Immature natural killer cell (primary cell): ENCODE data around the gene MEF2D. TPM values are rescaled to one million over a fixed set of nuclear protein-coding genes. Genes with fewer than 3 reads are reported as not detected.

Experiments used
- DNase-seq, 3 donors: peaks; one replicate each; pipeline ENCODE4 v3.0.0; 2022; ENCODE audit warnings: mixed read lengths in 1 of 3
- H3K27ac Mint-ChIP-seq, 6 donors: one replicate each; pipeline ENCODE4 v1.8.0; 2020; ENCODE audit warnings: mixed read lengths in 6 of 6, mild to moderate bottlenecking in 5 of 6, inconsistent platforms in 4 of 6, moderate library complexity in 3 of 6
- H3K27me3 Mint-ChIP-seq, 3 donors: one replicate each; pipeline ENCODE4 v1.8.0; 2020 to 2021; ENCODE audit warnings: low read depth in 3 of 3, mild to moderate bottlenecking in 3 of 3, mixed read lengths in 3 of 3, moderate library complexity in 3 of 3, inconsistent platforms in 1 of 3
- H3K36me3 Mint-ChIP-seq, 3 donors: one replicate each; pipeline ENCODE4 v1.8.0; 2020; ENCODE audit warnings: mixed read lengths in 3 of 3, inconsistent platforms in 2 of 3, mild to moderate bottlenecking in 2 of 3
- H3K4me1 Mint-ChIP-seq, 2 donors: one replicate each; pipeline ENCODE4 v1.8.0; 2020; ENCODE audit warnings: inconsistent platforms in 2 of 2, mild to moderate bottlenecking in 2 of 2, mixed read lengths in 2 of 2, moderate library complexity in 1 of 2
- H3K4me3 Mint-ChIP-seq, 5 donors: one replicate each; pipeline ENCODE4 v1.8.0; 2020; ENCODE audit warnings: mild to moderate bottlenecking in 5 of 5, mixed read lengths in 5 of 5, inconsistent platforms in 3 of 5, moderate library complexity in 3 of 5
- H3K9me3 Mint-ChIP-seq, 6 donors: one replicate each; pipeline ENCODE4 v1.8.0; 2020; ENCODE audit warnings: mild to moderate bottlenecking in 6 of 6, mixed read lengths in 6 of 6, inconsistent platforms in 4 of 6, moderate library complexity in 3 of 6
- polyA plus RNA-seq, 3 donors: library from polyadenylated mRNA; unstranded; fragments of 300-500 nt; fragmentation: Illumina TruSeq; gene quantifications; one replicate each; pipeline ENCODE4 v1.2.3, GENCODE V29; 2021

The MEF2D gene
- polyA plus RNA-seq, 3 donors from 2014 or later, result 5.0 to 22.8 (median 6.0) TPM

DNA sequence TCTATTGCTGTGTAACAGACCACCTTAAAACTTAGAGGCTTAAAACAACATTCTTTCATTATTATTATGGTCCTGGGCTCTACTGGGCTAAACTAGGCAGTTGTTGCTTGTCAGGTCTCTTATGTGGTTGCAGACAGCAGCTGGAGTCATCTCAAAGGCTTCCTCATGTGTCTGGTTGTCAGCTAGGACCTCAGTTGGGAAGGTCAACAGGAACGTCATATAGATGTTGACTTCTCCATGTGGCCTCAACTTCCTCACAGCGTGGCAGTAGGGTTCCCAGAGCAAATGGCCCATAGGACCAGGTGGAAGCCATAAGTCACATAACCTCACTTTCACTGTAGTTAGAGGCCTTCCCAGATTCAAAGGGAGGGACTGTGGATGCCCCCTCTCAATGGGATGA, 15.4 kb upstream of the MEF2D start:
- Mint-ChIP-seq H3K9me3 (no peaks in the 10 kb centered on the region), H3K27ac (no peak overlapping the region), H3K4me1 (no peaks in the 10 kb centered on the region), H3K4me3 (no peak overlapping the region), H3K36me3 (peaks cover 0 to 3% (median 0%) of the 10 kb centered on the region in 3 donors), H3K27me3 (peaks cover 0 to 2% (median 1%) of the 10 kb centered on the region in 3 donors)
- no peak for DNase-seq

DNA sequence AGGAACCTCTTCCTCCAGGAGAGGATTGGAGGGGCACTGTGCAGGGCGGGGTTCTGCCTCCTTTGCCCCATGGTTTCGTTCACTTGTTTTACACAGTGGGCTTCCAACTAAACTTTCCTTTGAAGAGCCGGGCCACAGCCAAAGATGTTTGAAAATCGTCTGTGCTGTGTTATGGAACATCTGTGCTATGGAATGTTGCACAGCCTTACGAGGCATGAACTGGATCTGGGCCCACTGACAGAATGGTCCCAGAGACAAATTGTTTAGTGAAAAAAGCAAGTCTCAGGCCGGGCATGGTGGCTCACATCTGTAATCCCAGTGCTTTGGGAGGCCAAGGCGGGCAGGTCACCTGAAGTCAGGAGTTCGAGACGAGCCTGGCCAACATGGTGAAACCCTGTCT, 12.6 kb upstream of the MEF2D start:
- Mint-ChIP-seq H3K36me3 (peaks cover 0 to 3% (median 0%) of the 10 kb centered on the region in 3 donors), H3K9me3 (no peaks in the 10 kb centered on the region), H3K27me3 (peaks cover 1 to 11% (median 2%) of the 10 kb centered on the region in 3 donors), H3K27ac (no peak overlapping the region), H3K4me3 (no peak overlapping the region), H3K4me1 (peaks cover 13 to 14% of the 10 kb centered on the region in 2 donors)
- no peak for DNase-seq

DNA sequence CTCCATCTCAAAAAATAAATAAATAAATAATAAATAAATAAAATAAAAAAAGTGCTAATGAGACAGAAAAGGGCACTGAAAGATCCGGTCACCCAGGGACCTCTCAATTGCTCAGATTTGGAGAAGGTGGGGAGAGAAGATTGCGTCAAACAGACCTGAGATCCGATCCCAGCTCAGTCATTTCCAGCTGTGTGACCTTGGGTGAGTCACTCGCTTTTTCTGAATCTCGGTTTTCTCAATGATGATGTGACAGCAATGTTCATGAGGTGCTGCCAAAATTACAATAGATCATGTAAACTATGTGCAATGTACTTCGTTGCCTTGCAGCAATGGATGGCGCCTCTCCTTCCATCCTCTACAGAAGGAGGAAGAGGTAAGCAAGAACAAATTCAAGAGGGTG, 11.1 kb upstream of the MEF2D start:
- no peak for DNase-seq
- Mint-ChIP-seq H3K9me3 (no peaks in the 10 kb centered on the region), H3K27ac (peak overlapping the region in 1 of 6 donors; percentile 40), H3K36me3 (peaks cover 0 to under 1% (median 0%) of the 10 kb centered on the region in 3 donors), H3K4me1 (peaks cover 21 to 23% of the 10 kb centered on the region in 2 donors), H3K27me3 (peaks cover 1 to 11% (median 2%) of the 10 kb centered on the region in 3 donors), H3K4me3 (no peak overlapping the region)

DNA sequence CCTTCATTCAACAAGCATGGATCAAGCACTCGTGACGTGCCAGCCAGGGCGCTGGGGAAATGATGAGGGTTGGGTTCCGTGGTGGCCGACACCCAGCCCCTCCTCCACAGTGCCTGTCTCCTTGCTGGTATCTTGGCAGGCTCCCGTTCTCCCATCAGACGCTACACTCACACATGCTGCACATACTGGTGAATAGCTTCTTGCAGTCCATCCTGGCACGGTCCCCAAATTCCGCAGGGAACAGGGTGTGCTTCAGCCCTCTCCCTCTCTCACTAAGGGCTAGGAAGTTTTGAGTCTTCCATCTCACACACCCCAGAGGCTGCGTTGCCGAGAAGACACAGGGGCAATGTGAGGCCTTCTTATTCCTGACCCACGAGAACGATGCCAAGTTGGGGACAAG, 10.1 kb upstream of the MEF2D start:
- no peaks in the 10 kb centered on the region for H3K36me3 Mint-ChIP-seq
- peaks cover 30 to 33% of the 10 kb centered on the region in 2 donors for H3K4me1 Mint-ChIP-seq
- peak overlapping the region in 5 of 6 donors; percentile 64 to 100 (median 81) for H3K27ac Mint-ChIP-seq
- peaks cover 0 to 11% (median 9%) of the 10 kb centered on the region in 3 donors for H3K27me3 Mint-ChIP-seq
- no peaks in the 10 kb centered on the region for H3K9me3 Mint-ChIP-seq
- no peak overlapping the region for H3K4me3 Mint-ChIP-seq
- DNase-seq, result no peak

DNA sequence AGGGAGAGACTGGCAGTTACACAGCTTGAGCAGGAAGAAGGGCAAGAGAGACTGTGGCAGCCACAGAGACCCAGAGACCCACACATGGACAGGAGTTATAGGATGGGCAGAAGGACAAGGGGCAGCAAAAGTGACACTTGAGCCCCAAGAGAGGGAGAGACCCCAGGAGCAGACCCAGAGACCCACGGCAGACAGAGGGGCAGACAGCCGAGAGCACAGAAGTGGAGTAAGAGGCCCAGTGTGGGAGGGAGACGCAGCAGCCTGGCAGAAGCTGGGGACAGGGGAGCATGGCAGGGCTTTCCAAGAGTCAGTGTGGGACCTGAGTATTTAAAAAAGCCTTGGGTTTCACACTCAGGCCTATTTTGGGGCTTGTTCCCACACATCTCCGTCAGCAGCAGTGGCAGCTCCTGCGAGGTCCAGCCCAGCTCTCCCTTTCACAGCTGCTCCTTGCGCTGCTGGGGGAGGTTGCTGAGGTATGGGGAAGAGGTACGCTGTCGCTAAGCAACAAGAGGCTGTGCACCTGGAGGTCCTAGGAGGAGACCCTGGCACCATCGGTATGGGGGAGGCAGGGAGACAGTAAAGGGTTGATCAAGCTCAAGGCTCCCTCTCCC, 9.0 kb upstream of the MEF2D start:
- Mint-ChIP-seq H3K4me1 (peaks cover 40 to 44% of the 10 kb centered on the region in 2 donors), H3K27me3 (peaks cover 10 to 21% (median 21%) of the 10 kb centered on the region in 3 donors), H3K4me3 (no peak overlapping the region), H3K36me3 (no peaks in the 10 kb centered on the region), H3K9me3 (no peaks in the 10 kb centered on the region), H3K27ac (peak overlapping the region in 5 of 6 donors; percentile 94 to 100 (median 95))
- no peak for DNase-seq

DNA sequence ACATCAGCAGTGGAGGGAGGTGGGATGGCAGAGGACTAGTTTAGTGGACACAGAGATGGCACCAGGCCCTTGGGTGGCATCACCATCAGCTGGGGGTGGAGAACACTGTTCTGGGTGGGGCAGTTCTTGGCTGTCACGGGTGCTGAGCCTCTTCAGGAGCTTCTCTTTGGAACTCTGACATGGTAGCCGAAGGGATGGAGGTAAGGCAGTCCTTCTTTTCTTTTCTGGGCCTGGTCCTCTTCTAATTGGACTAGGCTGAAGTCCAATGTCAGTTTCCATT, 8.3 kb upstream of the MEF2D start:
- Mint-ChIP-seq H3K9me3 (no peaks in the 10 kb centered on the region), H3K4me3 (peak overlapping the region in 3 of 5 donors; percentile 63 to 67 (median 64)), H3K36me3 (no peaks in the 10 kb centered on the region), H3K4me1 (peaks cover 47 to 50% of the 10 kb centered on the region in 2 donors), H3K27ac (peak overlapping the region; percentile 81 to 100 (median 95)), H3K27me3 (peaks cover 12 to 24% (median 23%) of the 10 kb centered on the region in 3 donors)
- DNase-seq, result no peak

DNA sequence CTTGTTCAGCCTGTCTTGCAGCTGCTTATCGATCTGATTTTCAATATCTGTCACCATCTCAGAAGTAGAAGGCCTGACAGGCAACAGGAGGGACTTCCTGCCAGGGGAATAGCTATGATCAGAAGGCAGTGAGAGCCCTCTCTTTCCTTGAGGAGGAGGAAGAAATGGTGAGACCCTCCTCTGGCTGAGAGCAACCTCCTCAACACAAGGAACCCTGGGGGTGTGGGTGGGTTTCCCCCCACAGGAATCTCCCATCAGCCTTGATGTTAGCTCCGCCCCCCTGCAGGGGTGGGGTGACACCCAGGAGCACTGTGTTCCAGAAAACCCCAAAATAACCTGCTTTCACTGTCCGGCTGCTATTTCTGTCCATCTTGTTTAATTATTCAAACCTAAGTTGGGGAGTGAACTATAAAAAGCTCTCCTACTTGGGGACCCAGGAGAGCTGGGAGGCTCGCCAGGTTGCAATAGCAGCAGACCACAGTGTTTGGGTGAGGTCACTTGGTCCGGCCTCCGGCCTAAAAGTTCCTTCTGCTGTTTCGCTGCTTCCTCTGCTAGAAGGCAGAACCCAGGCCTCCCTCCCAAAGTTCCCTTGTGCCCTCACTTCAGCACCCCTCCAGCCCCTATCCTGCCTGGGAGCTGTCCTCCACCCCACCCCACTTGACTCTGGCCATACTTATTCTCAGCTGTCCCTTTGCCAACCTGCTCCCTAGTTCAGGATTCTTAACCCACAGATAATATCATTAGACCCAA, 7.8 kb upstream of the MEF2D start:
- Mint-ChIP-seq H3K4me1 (peaks cover 52 to 55% of the 10 kb centered on the region in 2 donors), H3K36me3 (no peaks in the 10 kb centered on the region), H3K4me3 (peak overlapping the region; percentile 45 to 69 (median 64)), H3K27me3 (peaks cover 12 to 25% (median 24%) of the 10 kb centered on the region in 3 donors), H3K9me3 (no peaks in the 10 kb centered on the region), H3K27ac (peak overlapping the region; percentile 81 to 100 (median 95))
- peak in 1 of 3 donors; percentile 48 for DNase-seq

DNA sequence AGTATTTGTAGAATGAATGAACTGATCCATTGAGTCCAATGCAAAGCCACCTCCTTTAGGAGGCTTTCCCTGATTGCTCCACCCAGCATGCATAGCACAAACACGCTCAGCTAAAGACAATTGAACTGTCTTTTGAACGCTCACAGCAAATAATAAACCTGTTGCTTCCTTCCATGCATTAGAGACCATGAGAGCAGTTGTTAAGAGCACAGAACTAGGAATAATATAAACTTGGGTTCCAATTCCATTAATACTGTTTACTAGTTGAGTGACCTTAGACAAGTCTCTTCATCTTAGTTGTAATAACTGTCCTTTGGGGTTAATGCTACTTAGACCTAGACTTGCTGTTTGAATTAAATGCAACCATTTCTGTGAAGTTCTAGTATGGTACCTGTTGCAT, 5.9 kb upstream of the MEF2D start:
- Mint-ChIP-seq H3K9me3 (no peaks in the 10 kb centered on the region), H3K36me3 (no peaks in the 10 kb centered on the region), H3K4me1 (peaks cover 71 to 74% of the 10 kb centered on the region in 2 donors), H3K27me3 (peaks cover 12 to 30% (median 22%) of the 10 kb centered on the region in 3 donors), H3K27ac (peak overlapping the region; percentile 98 to 100 (median 99)), H3K4me3 (peak overlapping the region in 2 of 5 donors; percentile 29 to 80)
- DNase-seq, result no peak

DNA sequence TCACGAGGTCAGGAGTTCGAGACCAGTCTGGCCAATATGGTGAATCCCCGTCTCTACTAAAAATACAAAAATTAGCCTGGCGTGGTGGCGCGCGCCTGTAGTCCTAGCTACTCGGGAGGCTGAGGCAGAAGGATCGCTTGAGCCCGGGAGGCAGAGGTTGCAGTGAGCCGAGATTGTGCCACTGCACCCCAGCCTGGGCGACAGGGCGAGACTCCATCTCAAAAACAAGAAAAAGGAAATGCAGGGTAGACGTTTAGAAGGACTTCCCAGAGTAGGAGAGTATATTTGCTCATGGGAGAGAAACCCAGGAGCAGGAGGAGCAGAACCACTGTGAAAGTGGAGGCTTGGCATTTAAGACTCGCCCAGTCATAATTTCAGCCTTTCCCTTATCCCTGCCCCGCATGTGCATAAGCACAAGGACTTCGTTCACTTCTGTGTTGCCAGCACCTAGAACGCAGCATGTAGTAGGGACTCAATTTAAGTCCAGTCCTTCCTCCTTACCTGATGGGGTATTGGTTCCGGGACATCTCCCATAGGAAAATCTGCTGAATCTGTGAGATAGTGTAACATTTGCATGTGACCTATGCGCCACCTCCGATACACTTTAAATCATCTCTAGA, 5.2 kb upstream of the MEF2D start:
- Mint-ChIP-seq H3K27ac (peak overlapping the region; percentile 98 to 100 (median 99)), H3K4me1 (peaks cover 73 to 78% of the 10 kb centered on the region in 2 donors), H3K9me3 (no peaks in the 10 kb centered on the region), H3K36me3 (no peaks in the 10 kb centered on the region), H3K4me3 (peak overlapping the region; percentile 71 to 88 (median 81)), H3K27me3 (peaks cover 12 to 30% (median 26%) of the 10 kb centered on the region in 3 donors)
- no peak for DNase-seq

DNA sequence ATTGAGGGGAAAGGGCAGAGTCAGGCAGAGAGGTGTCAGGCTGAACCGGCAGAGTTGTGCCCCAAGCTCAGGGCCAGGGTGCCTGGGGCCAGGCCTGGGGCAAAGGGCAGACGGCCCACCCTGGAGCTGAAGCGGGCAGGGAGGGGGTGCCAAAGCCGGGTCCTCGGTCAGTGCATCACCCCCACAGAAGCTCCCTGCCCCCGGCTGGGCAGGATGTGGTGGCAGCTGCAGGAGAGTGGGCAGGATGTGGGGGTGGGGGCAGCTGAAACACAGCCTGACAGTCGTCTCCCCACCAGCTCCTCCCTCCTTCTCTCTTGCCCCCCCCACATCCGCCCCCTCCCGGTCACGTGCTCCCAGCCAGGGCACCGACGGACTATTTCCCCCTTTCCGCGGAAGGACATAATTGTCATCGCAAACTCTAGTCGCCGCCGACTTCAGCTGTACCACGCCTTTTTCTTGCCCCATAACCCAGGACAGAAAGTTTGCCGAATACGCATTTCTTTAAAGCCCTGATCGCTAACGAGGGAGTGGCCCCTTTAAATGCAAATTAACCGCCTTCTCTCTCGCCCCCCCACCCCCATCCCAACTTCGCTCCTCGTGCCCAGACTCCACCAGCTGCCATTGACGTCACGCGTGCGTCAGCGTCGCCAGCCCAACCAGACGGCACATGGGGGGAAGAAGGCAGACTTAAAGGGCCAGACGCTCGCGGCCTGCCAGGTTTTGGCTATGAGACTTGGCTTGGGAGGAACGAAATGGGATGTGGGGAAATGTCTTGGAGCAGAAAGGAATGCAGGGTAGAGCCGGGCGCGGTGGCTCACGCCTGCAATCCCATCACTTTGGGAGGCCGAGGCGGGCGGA, 4.5 kb upstream of the MEF2D start:
- H3K27ac Mint-ChIP-seq, result peak overlapping the region; percentile 98 to 100 (median 99)
- peaks cover 17 to 34% (median 25%) of the 10 kb centered on the region in 3 donors for H3K27me3 Mint-ChIP-seq
- peak overlapping the region; percentile 71 to 88 (median 81) for H3K4me3 Mint-ChIP-seq
- DNase-seq, result peak; percentile 97 to 99 (median 98)
- H3K9me3 Mint-ChIP-seq, result no peaks in the 10 kb centered on the region
- H3K36me3 Mint-ChIP-seq, result no peaks in the 10 kb centered on the region
- H3K4me1 Mint-ChIP-seq, result peaks cover 73 to 78% of the 10 kb centered on the region in 2 donors

DNA sequence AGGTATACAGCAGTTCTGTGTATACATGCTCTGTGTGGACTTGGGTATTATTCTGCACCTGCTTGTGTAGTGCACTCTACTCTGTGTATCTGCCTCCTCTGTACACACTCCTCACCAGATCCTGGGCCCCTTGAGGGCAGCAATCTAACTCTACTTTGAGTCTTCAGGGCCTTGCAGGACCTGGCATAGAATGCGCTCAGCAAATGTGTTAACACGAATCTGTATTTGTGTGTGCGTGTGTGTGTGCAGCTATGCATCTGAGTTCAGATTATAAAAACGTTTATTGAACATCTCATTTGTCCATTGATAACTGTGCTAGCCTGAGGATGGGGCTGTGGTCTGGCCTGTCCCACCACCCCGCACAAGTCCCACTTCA, 3.9 kb upstream of the MEF2D start:
- no peaks in the 10 kb centered on the region for H3K9me3 Mint-ChIP-seq
- no peak for DNase-seq
- H3K27me3 Mint-ChIP-seq, result peaks cover 17 to 35% (median 27%) of the 10 kb centered on the region in 3 donors
- H3K4me1 Mint-ChIP-seq, result peaks cover 73 to 76% of the 10 kb centered on the region in 2 donors
- H3K27ac Mint-ChIP-seq, result peak overlapping the region; percentile 98 to 100 (median 99)
- H3K36me3 Mint-ChIP-seq, result no peaks in the 10 kb centered on the region
- H3K4me3 Mint-ChIP-seq, result peak overlapping the region; percentile 71 to 88 (median 81)

DNA sequence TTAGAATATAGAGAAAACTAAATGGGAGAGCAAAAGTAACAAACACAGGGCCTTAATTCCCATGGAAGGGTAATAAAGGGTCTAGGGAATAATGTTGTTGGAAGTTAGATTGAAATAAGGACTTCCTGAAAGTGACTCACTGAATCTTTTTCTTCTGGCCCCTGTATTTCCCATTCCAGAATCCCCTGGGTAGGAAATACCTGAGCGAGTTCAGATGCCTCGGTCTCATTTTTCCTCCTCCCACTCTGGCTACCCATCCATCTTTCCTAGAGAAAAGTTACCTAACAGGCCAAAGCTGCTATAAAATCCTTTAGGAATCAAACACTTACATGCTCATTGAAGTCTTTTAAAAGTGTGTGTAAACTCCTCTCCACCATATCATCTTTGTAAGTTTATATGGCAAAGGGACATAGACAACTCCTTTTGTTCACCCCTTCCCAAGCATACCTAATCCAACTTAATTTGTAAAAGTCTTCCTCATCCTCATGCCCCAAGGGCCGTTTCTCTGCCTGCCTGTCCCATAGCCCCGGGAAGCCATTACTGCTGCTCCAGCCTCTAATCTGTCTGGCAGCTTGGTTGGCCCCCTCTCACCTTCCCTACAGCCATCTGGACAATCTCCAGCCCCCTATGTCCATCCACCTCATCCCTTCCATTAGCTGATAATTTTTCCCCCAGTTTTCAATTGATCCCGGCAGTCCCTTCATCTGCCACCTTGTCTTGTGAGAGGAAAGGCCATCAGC, 3.3 kb upstream of the MEF2D start:
- H3K36me3 Mint-ChIP-seq, result no peaks in the 10 kb centered on the region
- no peaks in the 10 kb centered on the region for H3K9me3 Mint-ChIP-seq
- H3K27me3 Mint-ChIP-seq, result peaks cover 17 to 34% (median 29%) of the 10 kb centered on the region in 3 donors
- H3K4me3 Mint-ChIP-seq, result peak overlapping the region; percentile 71 to 96 (median 86)
- H3K4me1 Mint-ChIP-seq, result peaks cover 72 to 75% of the 10 kb centered on the region in 2 donors
- no peak for DNase-seq
- peak overlapping the region; percentile 98 to 100 (median 99) for H3K27ac Mint-ChIP-seq
